DMS114 treated with DMSO at 0.1 percent for 48 hours (cell line): Measurements from ENCODE around the gene ACE.

ENCODE experiments used
- DNase-seq: peaks from one replicate; lab custom pipeline; 2025; ENCODE audit not compliant: unreplicated experiment; lab: John Stamatoyannopoulos, UW

The ACE gene

GRCh38 chr17:63514974-63515373, 38.1 kb downstream of the ACE start:
- DNase-seq = no peak

- DNase-seq = no peak
These were observed 38.6 kb downstream of the ACE start for GRCh38 chr17:63515426-63515825.

- DNase-seq = no peak
These were observed 40.3 kb downstream of the ACE start for GRCh38 chr17:63516910-63517824.

GRCh38 chr17:63517825-63518534, 41.1 kb downstream of the ACE start:
- DNase-seq = no peak

- no peak for DNase-seq
These were observed 42.4 kb downstream of the ACE start for GRCh38 chr17:63519116-63519881.

GRCh38 chr17:63519972-63520882, 43.4 kb downstream of the ACE start:
- DNase-seq = no peak

- no peak for DNase-seq
These were observed 46.5 kb downstream of the ACE start, which contains the start of gene KCNH6 for GRCh38 chr17:63523253-63523855. Gene KCNH6 (plus strand): TSS chr17:63523358. CDS start chr17:63523414, 56 bp downstream.

GRCh38 chr17:63524051-63524450, 47.2 kb downstream of the ACE start:
- DNase-seq = no peak

- DNase-seq = no peak
These were observed 48.5 kb downstream of the ACE start for GRCh38 chr17:63525190-63525946.

- no peak for DNase-seq
These were observed 50.0 kb downstream of the ACE start for GRCh38 chr17:63526861-63527260.

GRCh38 chr17:63528183-63528582, 51.3 kb downstream of the ACE start:
- no peak for DNase-seq

GRCh38 chr17:63529711-63530556, 53.1 kb downstream of the ACE start:
- no peak for DNase-seq

- DNase-seq = no peak
These were observed 53.7 kb downstream of the ACE start for GRCh38 chr17:63530557-63531021.

GRCh38 chr17:63531022-63531965, 54.4 kb downstream of the ACE start:
- DNase-seq = no peak

GRCh38 chr17:63533433-63534077, 56.7 kb downstream of the ACE start:
- no peak for DNase-seq

GRCh38 chr17:63534078-63534570, 57.3 kb downstream of the ACE start:
- DNase-seq = no peak
